Measurements from ENCODE around the gene TLE1.

TLE1 gene

GRCh38 chr9:81724242-81724889 is 35.0 kb upstream of the TLE1 start:
- Histone ChIP-seq H3K9ac (ENCODE audit: low read length) (no peak overlapping the region), H3K9me3 (ENCODE audit: insufficient read depth, low read length) (no peaks in the 10 kb centered on the region), H3K4me1 (ENCODE audit: low read length) (peaks cover 13% of the 10 kb centered on the region), H3K4me2 (ENCODE audit: low read length) (no peak overlapping the region), H3K4me3 (ENCODE audit: low read length) (no peak overlapping the region), H3K36me3 (replicated peaks; ENCODE audit: low read depth, low read length) (no peaks in the 10 kb centered on the region), H4K20me1 (ENCODE audit: insufficient read depth, low read length) (no peaks in the 10 kb centered on the region), H3K27me3 (ENCODE audit: low read depth, low read length) (no peaks in the 10 kb centered on the region), H2AFZ (ENCODE audit: low read depth, low read length) (no peak overlapping the region), H3K27ac (ENCODE audit: low read length) (no peak overlapping the region), H3K79me2 (ENCODE audit: low read length) (no peaks in the 10 kb centered on the region)
- no peak for TF ChIP-seq CTCF (IDR thresholded peaks at IDR 0.05; ENCODE audit: low read depth, low read length)
- no peak for TF ChIP-seq EZH2phosphoT487 (IDR thresholded peaks at IDR 0.05; ENCODE audit: low read depth)

GRCh38 chr9:81722277-81722676 is 32.9 kb upstream of the TLE1 start:
- no peak for TF ChIP-seq CTCF (IDR thresholded peaks at IDR 0.05; ENCODE audit: low read depth, low read length)
- TF ChIP-seq EZH2phosphoT487 (IDR thresholded peaks at IDR 0.05; ENCODE audit: low read depth): no peak
- H3K9me3 ChIP-seq (ENCODE audit: insufficient read depth, low read length): no peaks in the 10 kb centered on the region
- peaks cover 2% of the 10 kb centered on the region; the same call in 1 of the 2 replicates for H3K4me1 ChIP-seq (ENCODE audit: low read length)
- no peaks in the 10 kb centered on the region for H3K79me2 ChIP-seq (ENCODE audit: low read length)
- no peak overlapping the region for H3K4me3 ChIP-seq (ENCODE audit: low read length)
- H3K9ac ChIP-seq (ENCODE audit: low read length): no peak overlapping the region
- H3K27me3 ChIP-seq (ENCODE audit: low read depth, low read length): peaks cover 9% of the 10 kb centered on the region; the same call in 1 of the 2 replicates
- no peaks in the 10 kb centered on the region for H4K20me1 ChIP-seq (ENCODE audit: insufficient read depth, low read length)
- no peak overlapping the region for H3K4me2 ChIP-seq (ENCODE audit: low read length)
- H3K27ac ChIP-seq (ENCODE audit: low read length): no peak overlapping the region
- H3K36me3 ChIP-seq (replicated peaks; ENCODE audit: low read depth, low read length): no peaks in the 10 kb centered on the region
- no peak overlapping the region for H2AFZ ChIP-seq (ENCODE audit: low read depth, low read length)

- TF ChIP-seq EZH2phosphoT487 (IDR thresholded peaks at IDR 0.05; ENCODE audit: low read depth) (no peak), CTCF (IDR thresholded peaks at IDR 0.05; ENCODE audit: low read depth, low read length) (no peak)
- Histone ChIP-seq H3K9me3 (ENCODE audit: insufficient read depth, low read length) (no peaks in the 10 kb centered on the region), H3K36me3 (replicated peaks; ENCODE audit: low read depth, low read length) (no peaks in the 10 kb centered on the region), H3K27ac (ENCODE audit: low read length) (no peak overlapping the region), H3K4me2 (ENCODE audit: low read length) (no peak overlapping the region), H3K9ac (ENCODE audit: low read length) (no peak overlapping the region), H2AFZ (ENCODE audit: low read depth, low read length) (no peak overlapping the region), H3K79me2 (ENCODE audit: low read length) (no peaks in the 10 kb centered on the region), H3K27me3 (ENCODE audit: low read depth, low read length) (peaks cover 9% of the 10 kb centered on the region; the same call in 1 of the 2 replicates), H4K20me1 (ENCODE audit: insufficient read depth, low read length) (no peaks in the 10 kb centered on the region), H3K4me1 (ENCODE audit: low read length) (peaks cover 2% of the 10 kb centered on the region; the same call in 1 of the 2 replicates), H3K4me3 (ENCODE audit: low read length) (no peak overlapping the region)
Measured at GRCh38 chr9:81720450-81721086, 31.2 kb upstream of the TLE1 start.

- no peaks in the 10 kb centered on the region for H3K9me3 ChIP-seq (ENCODE audit: insufficient read depth, low read length)
- H3K27ac ChIP-seq (ENCODE audit: low read length): no peak overlapping the region
- no peaks in the 10 kb centered on the region for H4K20me1 ChIP-seq (ENCODE audit: insufficient read depth, low read length)
- H3K4me1 ChIP-seq (ENCODE audit: low read length): peaks cover 2% of the 10 kb centered on the region; the same call in 1 of the 2 replicates
- H3K79me2 ChIP-seq (ENCODE audit: low read length): no peaks in the 10 kb centered on the region
- no peak overlapping the region for H3K9ac ChIP-seq (ENCODE audit: low read length)
- peaks cover 9% of the 10 kb centered on the region; the same call in 1 of the 2 replicates for H3K27me3 ChIP-seq (ENCODE audit: low read depth, low read length)
- TF ChIP-seq EZH2phosphoT487 (IDR thresholded peaks at IDR 0.05; ENCODE audit: low read depth) (no peak), CTCF (IDR thresholded peaks at IDR 0.05; ENCODE audit: low read depth, low read length) (no peak)
- no peak overlapping the region for H3K4me2 ChIP-seq (ENCODE audit: low read length)
- no peak overlapping the region for H2AFZ ChIP-seq (ENCODE audit: low read depth, low read length)
- H3K4me3 ChIP-seq (ENCODE audit: low read length): no peak overlapping the region
- H3K36me3 ChIP-seq (replicated peaks; ENCODE audit: low read depth, low read length): no peaks in the 10 kb centered on the region
Measured at GRCh38 chr9:81719972-81720371, 30.6 kb upstream of the TLE1 start.
